Spinal cord (tissue), 10 donors: ENCODE data around the gene COL6A3. TPM values are rescaled to one million over a fixed set of nuclear protein-coding genes. Genes with fewer than 3 reads are reported as not detected.

Experiments used
- DNase-seq, 6 donors: peaks; one replicate each; pipeline versions ENCODE4 v3.0.0 to v3.0.0-alpha.2; 2013 to 2015; ENCODE audit warnings: low spot score in 6 of 6, low read depth in 4 of 6
- H3K27ac ChIP-seq: one replicate; pipeline ENCODE4 v1.5.1; 2013; ENCODE audit warnings: low read depth, low read length, control low read depth
- H3K27me3 ChIP-seq: one replicate; pipeline ENCODE4 v1.6.1; 2013; ENCODE audit warnings: low read length; ENCODE audit not compliant: control insufficient read depth, insufficient read depth
- H3K36me3 ChIP-seq: one replicate; pipeline ENCODE4 v1.6.1; 2013; ENCODE audit warnings: low read length; ENCODE audit not compliant: control insufficient read depth, insufficient read depth
- H3K4me1 ChIP-seq: one replicate; pipeline ENCODE4 v1.6.1; 2013; ENCODE audit warnings: low read length; ENCODE audit not compliant: control insufficient read depth, insufficient read depth
- H3K4me3 ChIP-seq: one replicate; pipeline ENCODE4 v1.5.1; 2013; ENCODE audit warnings: low read depth, low read length, control low read depth
- H3K9me3 ChIP-seq: one replicate; pipeline ENCODE4 v1.6.1; 2013; ENCODE audit warnings: low read length; ENCODE audit not compliant: control insufficient read depth, insufficient read depth
- WGBS: methylation state at CpG from one replicate; pipeline ENCODE4 v1.1.5; 2013; ENCODE audit warnings: missing lambda C conversion rate; ENCODE audit not compliant: insufficient coverage; 5-methylcytosine and 5-hydroxymethylcytosine counted together
- polyA plus RNA-seq, 2 donors: library from polyadenylated mRNA; unstranded; fragments of 120-200 nt; gene quantifications; one replicate each; pipeline ENCODE4 v1.2.1, GENCODE V29; 2013; ENCODE audit not compliant: insufficient read length in 2 of 2
- total RNA-seq, 2 donors: library from RNA; depleted of rRNA in 1 of 2; stranded (reverse); fragments of 120-200 nt in 1 of 2; fragments of >200 nt in 1 of 2; gene quantifications; one replicate each; pipeline versions ENCODE4 v1.2.3 to v1.2.4, GENCODE V29; 2013 to 2014
- donor health status: healthy.

The COL6A3 gene
- total and polyA plus RNA-seq, 4 donors: 41.3 to 429 (median 167) TPM

DNA sequence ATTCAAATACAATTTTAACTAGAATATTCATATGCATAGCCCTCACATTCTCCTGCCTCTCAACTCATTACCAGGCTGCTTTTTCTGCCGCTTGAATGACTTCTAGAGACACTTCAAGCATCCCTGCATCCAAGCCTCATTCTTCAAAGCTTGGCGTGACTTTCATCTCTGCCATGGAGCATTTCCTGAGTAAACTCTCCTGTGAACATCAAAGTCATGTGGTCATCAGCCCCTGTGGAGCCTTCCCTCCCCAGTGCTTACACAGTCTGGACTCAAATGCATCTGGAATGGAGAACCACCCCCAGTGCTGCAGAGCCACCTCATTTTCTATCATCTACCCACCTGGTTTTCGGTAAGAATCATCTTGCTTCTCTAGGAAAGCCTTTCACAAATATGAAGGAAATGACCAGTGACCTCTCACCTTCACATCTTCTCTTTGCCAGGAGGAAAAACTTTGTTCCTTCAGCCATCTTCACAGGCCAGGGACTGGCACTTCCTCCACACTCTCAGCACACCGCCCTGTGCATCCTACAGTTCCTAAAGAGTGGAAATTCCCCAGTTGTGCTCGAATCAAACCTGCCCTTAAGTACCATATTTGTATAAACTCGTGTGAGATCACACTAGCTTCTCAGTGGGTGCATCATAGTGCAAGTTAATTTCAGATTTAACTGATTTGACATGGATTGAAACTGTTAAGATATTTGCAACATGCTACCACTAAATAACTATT lies 116.4 kb downstream of the COL6A3 start:
- Histone ChIP-seq H3K4me1 (no peaks in the 10 kb centered on the region), H3K27me3 (no peaks in the 10 kb centered on the region), H3K9me3 (no peaks in the 10 kb centered on the region), H3K27ac (peak overlapping the region; percentile 63), H3K4me3 (no peak overlapping the region), H3K36me3 (no peaks in the 10 kb centered on the region)
- DNase-seq: peak in 1 of 6 donors; percentile 54
- 74% methylated on average over 3 of the region's 6 CpGs for WGBS

DNA sequence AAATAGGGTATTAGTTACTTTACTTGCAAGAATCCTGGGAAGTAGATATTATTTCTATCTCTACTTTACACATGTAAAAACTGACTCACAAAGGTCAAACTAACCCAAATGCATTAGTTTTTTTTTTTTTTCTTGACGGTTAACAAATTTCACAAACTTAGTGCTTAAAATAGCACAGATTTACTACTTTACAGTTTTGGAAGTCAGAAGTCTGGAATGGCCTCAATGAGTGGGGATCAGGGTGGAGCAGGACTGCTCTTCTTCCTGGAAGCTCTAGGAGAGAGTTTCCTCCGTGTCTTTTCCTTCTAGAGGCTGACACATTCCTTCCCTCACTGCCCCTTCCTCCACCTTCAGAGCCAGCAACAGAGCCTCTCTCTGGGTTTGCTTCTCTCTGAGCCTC lies 117.2 kb downstream of the COL6A3 start:
- Histone ChIP-seq H3K9me3 (no peaks in the 10 kb centered on the region), H3K36me3 (no peaks in the 10 kb centered on the region), H3K27ac (peak overlapping the region; percentile 63), H3K4me3 (no peak overlapping the region), H3K4me1 (no peaks in the 10 kb centered on the region), H3K27me3 (no peaks in the 10 kb centered on the region)
- DNase-seq: no peak
- 29% methylated on average over 1 of the region's 2 CpGs for WGBS

DNA sequence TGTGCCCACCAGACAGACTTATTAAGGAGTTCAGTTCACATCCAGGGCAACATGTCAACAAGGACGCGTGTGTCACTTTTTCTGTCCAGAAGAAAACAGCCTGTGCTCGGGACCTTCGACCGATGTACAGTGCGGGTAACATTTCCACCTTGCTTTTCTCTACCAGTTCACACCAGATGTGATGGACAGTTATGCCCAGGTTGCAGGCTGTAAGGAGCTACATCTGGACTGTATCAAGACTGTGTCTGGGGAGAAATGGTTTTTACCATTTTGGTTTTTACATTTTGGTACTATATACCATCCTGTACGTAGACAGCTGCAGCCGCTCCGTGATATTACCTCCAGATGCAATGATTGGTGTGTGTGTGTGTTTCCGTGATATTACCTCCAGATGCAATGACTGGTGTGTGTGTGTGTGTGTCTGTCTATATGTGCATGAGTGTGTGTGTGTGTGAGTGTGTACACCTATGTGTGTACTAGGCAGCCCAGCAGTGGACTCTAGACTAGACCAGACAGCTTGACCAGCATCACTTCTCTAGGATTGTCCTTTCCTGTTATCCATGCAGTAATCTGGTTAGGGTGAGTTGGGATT lies 118.0 kb downstream of the COL6A3 start:
- no peak for DNase-seq
- Histone ChIP-seq H3K4me3 (no peak overlapping the region), H3K4me1 (peaks cover 4% of the 10 kb centered on the region), H3K27ac (no peak overlapping the region), H3K9me3 (no peaks in the 10 kb centered on the region), H3K27me3 (no peaks in the 10 kb centered on the region), H3K36me3 (no peaks in the 10 kb centered on the region)
- WGBS: 75% methylated on average over 6 of the region's 10 CpGs

- peaks cover 8% of the 10 kb centered on the region for H3K4me1 ChIP-seq
- H3K9me3 ChIP-seq: no peaks in the 10 kb centered on the region
- no peaks in the 10 kb centered on the region for H3K36me3 ChIP-seq
- no CpG with 5 or more reads among the region's 1 CpG for WGBS
- no peak overlapping the region for H3K27ac ChIP-seq
- H3K27me3 ChIP-seq: no peaks in the 10 kb centered on the region
- H3K4me3 ChIP-seq: no peak overlapping the region
- no peak for DNase-seq
Observed at GRCh38 chr2:237294460-237294859, 119.5 kb downstream of the COL6A3 start.

DNA sequence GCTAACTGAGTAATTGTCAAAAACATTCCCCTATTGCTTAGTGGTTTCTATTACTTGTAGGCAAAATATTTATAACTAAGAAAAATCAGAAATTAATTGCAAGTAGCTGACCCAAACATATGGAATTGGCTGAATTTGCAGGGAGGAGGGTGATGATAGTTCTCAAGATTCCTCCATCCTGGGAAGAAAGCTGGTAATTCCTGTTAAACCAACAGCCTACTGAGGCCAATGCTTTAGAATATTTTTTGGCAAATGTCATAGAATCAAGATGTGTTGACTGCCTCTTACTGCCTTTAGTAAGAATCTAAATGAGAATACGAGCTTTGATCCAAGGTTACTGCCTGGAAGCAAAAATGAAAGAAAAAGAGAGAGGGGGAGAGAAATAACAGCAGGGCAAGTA lies 120.0 kb downstream of the COL6A3 start:
- H3K36me3 ChIP-seq: no peaks in the 10 kb centered on the region
- no peak overlapping the region for H3K4me3 ChIP-seq
- WGBS: no CpG with 5 or more reads among the region's 1 CpG
- no peak overlapping the region for H3K27ac ChIP-seq
- DNase-seq: no peak
- H3K9me3 ChIP-seq: no peaks in the 10 kb centered on the region
- peaks cover 2% of the 10 kb centered on the region for H3K27me3 ChIP-seq
- peaks cover 8% of the 10 kb centered on the region for H3K4me1 ChIP-seq

DNA sequence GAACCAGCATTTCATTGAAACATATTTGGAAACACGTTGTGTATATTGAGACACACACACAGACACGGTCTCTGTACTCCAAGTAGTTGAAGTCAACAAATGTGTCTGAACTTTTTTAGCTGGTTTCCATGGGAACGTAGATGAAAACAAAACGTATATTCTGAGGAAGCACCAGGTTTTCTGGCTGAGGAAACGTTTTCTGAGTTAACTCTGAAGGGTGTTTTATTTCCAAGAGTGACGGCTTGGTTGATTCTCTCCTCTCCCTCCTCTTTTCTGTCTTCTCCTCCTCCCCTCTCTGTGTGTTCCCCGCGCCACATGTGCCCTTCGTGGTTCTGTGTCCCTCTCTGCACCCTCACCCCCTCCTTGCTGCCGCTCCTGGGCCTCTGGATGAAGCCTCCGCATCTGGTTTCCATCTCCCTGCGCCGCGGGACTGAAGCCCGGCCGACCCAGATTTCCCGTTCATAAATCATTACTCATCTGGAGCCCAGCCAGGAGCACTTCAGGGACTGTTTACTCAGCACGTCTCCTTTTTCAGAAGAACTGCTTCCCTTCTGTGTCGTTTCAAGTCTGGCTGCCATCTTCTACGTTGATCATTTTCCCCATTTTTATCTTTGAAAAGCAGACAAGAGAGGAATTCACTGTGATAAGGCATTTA lies 122.7 kb downstream of the COL6A3 start:
- peaks cover 2% of the 10 kb centered on the region for H3K27me3 ChIP-seq
- H3K36me3 ChIP-seq: no peaks in the 10 kb centered on the region
- peak in 5 of 6 donors; percentile 50 to 94 (median 60) for DNase-seq
- peak overlapping the region; percentile 14 for H3K4me3 ChIP-seq
- no peaks in the 10 kb centered on the region for H3K9me3 ChIP-seq
- WGBS: 3% methylated on average over 13 of the region's 20 CpGs
- peak overlapping the region; percentile 81 for H3K27ac ChIP-seq
- H3K4me1 ChIP-seq: peaks cover 8% of the 10 kb centered on the region

GRCh38 chr2:237290261-237290660 lies 123.7 kb downstream of the COL6A3 start:
- H3K27me3 ChIP-seq: peaks cover 2% of the 10 kb centered on the region
- DNase-seq: no peak
- WGBS: 59% methylated on average over 2 of the region's 12 CpGs
- peak overlapping the region; percentile 81 for H3K27ac ChIP-seq
- H3K36me3 ChIP-seq: no peaks in the 10 kb centered on the region
- no peak overlapping the region for H3K4me3 ChIP-seq
- H3K9me3 ChIP-seq: no peaks in the 10 kb centered on the region
- peaks cover 8% of the 10 kb centered on the region for H3K4me1 ChIP-seq

- Histone ChIP-seq H3K27me3 (peaks cover 2% of the 10 kb centered on the region), H3K36me3 (no peaks in the 10 kb centered on the region), H3K27ac (no peak overlapping the region), H3K9me3 (no peaks in the 10 kb centered on the region), H3K4me1 (peaks cover 8% of the 10 kb centered on the region), H3K4me3 (no peak overlapping the region)
- 72% methylated on average over 5 of the region's 7 CpGs for WGBS
- no peak for DNase-seq
Observed at GRCh38 chr2:237289139-237289538, 124.8 kb downstream of the COL6A3 start.

DNA sequence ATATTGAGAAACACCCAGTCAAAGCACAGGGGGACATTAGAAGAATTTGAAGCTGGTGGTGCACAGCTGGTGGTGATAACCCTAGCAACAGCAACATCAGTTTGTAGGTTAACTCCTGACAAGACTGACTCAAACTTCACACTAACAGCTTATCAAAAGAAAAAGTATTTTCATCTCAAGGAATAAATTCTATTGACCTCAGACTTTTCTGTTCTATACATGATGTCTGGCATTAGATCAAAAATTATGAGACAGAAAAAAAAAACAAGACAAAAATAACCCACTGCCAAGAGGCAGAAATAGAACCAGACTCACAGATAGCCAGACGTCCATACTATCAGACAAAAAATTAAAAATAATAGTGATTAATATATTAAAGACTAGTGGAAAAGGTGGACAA lies 126.1 kb downstream of the COL6A3 start:
- H3K4me1 ChIP-seq: peaks cover 8% of the 10 kb centered on the region
- no peaks in the 10 kb centered on the region for H3K9me3 ChIP-seq
- H3K4me3 ChIP-seq: no peak overlapping the region
- no peak overlapping the region for H3K27ac ChIP-seq
- no peak for DNase-seq
- peaks cover 2% of the 10 kb centered on the region for H3K27me3 ChIP-seq
- WGBS: no CpG with 5 or more reads among the region's 1 CpG
- H3K36me3 ChIP-seq: no peaks in the 10 kb centered on the region
